ENCODE results near the gene SNX6. TPM values are rescaled to one million over a fixed set of nuclear protein-coding genes. Genes with fewer than 3 reads are reported as not detected.

The SNX6 gene
- total RNA-seq, 1 experiment from 2014 or later = 69.3 TPM

DNA sequence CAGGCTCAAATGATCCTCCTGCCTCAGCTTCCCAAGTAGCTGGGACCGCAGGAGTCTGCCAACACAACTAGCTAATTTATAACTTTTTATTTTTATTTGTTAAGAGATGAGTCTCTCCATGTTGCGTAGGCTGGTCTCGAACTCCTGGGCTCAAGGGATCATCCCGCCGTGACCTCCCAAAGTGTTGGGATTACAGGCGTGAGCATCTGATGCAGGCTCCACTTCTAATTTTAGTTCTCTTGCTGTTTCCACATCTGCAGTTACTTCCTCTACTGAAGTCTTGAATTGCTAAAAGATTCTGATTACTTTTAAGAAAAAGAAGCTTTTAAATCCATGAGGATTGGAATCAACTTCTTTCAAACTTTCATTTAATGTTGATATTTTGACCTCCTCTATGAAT lies 13.4 kb upstream of the SNX6 start:
- Histone ChIP-seq H4K8ac (replicated peaks; ENCODE audit: insufficient read length, low read depth, low read length) (no peak overlapping the region), H2AK5ac (ENCODE audit: insufficient read length, low read length) (no peak overlapping the region), H3K9me3 (ENCODE audit: control insufficient read depth, low read depth, low read length) (no peaks in the 10 kb centered on the region), H3T11ph (ENCODE audit: low read length) (no peak overlapping the region), H4K91ac (ENCODE audit: insufficient read length, low read depth, low read length) (no peak overlapping the region), H3K23me2 (ENCODE audit: insufficient read length, low read depth, low read length, poor library complexity, severe bottlenecking) (no peaks in the 10 kb centered on the region), H2BK20ac (ENCODE audit: low read depth, low read length, poor library complexity, severe bottlenecking) (no peak overlapping the region), H2BK5ac (ENCODE audit: insufficient read length, low read length) (no peak overlapping the region), H3K9ac (ENCODE audit: extremely low read depth, insufficient read length, low read length) (no peak overlapping the region), H3K79me2 (ENCODE audit: insufficient read depth, low read length) (no peaks in the 10 kb centered on the region), H4K5ac (ENCODE audit: insufficient read length, low read depth, low read length) (no peak overlapping the region), H3K56ac (ENCODE audit: insufficient read length, low read depth, low read length) (no peak overlapping the region), H3K18ac (ENCODE audit: insufficient read length, low read depth, low read length) (no peak overlapping the region), H3K4me1 (ENCODE audit: insufficient read depth, low read length) (no peaks in the 10 kb centered on the region; the same call in 1 of the 2 replicates), H3K14ac (ENCODE audit: insufficient read depth, low read length) (no peak overlapping the region), H2BK120ac (ENCODE audit: low read depth, low read length, poor library complexity, severe bottlenecking) (no peak overlapping the region), H3K23ac (ENCODE audit: insufficient read length, low read depth, low read length) (no peak overlapping the region), H3K79me1 (ENCODE audit: insufficient read depth, low read depth, low read length, poor library complexity, severe bottlenecking) (no peaks in the 10 kb centered on the region), H4K20me1 (ENCODE audit: control insufficient read depth, insufficient read depth, insufficient read length) (no peaks in the 10 kb centered on the region), H3K4ac (ENCODE audit: low read depth, low read length) (no peak overlapping the region), H3K27ac (ENCODE audit: insufficient read length, low read depth, low read length) (no peak overlapping the region), H3K27me3 (ENCODE audit: insufficient read depth, low read length) (no peaks in the 10 kb centered on the region), H2BK15ac (ENCODE audit: low read depth, low read length) (no peak overlapping the region), H2BK12ac (ENCODE audit: insufficient read length, low read depth, low read length) (no peak overlapping the region), H3K4me2 (ENCODE audit: insufficient read depth, insufficient read length, low read length) (no peak overlapping the region), H2AFZ (ENCODE audit: low read length) (no peak overlapping the region)
- H3K4me3 Mint-ChIP-seq = no peak overlapping the region
- H3K27me3 Mint-ChIP-seq (ENCODE audit: low read depth) = peaks cover 2% of the 10 kb centered on the region; the same call in 1 of the 2 replicates
- no peaks in the 10 kb centered on the region; a peak in 1 of 7 replicates for H3K36me3 Mint-ChIP-seq (ENCODE audit: insufficient read depth in 1 of 3, low read depth in 3 of 3)
- WGBS (ENCODE audit: extremely low coverage, insufficient read length, low lambda C conversion rate) = no CpG with 5 or more reads among the region's 6 CpGs
- no peaks in the 10 kb centered on the region for H3K4me1 Mint-ChIP-seq
- TF ChIP-seq, protein P1, sequence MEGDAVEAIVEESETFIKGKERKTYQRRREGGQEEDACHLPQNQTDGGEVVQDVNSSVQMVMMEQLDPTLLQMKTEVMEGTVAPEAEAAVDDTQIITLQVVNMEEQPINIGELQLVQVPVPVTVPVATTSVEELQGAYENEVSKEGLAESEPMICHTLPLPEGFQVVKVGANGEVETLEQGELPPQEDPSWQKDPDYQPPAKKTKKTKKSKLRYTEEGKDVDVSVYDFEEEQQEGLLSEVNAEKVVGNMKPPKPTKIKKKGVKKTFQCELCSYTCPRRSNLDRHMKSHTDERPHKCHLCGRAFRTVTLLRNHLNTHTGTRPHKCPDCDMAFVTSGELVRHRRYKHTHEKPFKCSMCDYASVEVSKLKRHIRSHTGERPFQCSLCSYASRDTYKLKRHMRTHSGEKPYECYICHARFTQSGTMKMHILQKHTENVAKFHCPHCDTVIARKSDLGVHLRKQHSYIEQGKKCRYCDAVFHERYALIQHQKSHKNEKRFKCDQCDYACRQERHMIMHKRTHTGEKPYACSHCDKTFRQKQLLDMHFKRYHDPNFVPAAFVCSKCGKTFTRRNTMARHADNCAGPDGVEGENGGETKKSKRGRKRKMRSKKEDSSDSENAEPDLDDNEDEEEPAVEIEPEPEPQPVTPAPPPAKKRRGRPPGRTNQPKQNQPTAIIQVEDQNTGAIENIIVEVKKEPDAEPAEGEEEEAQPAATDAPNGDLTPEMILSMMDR (conservative IDR thresholded peaks at IDR 0.05) = no peak
- no peak for DNase-seq
- H3K9me3 Mint-ChIP-seq = no peaks in the 10 kb centered on the region
- H3K27ac Mint-ChIP-seq = no peak overlapping the region

All from H9 (cell line).